Common myeloid progenitor, CD34-positive (primary cell): Measurements from ENCODE around the gene RGPD8.
"Not testable (repeated sequence)": the region's sequence is repeated elsewhere in the genome, so short reads cannot be mapped to it uniquely, and the experiment has no call there.

Experiments used
- CTCF ChIA-PET: fragments of 350-600 bp; sonication (Branson Sonifier 250); formaldehyde crosslinking; loops from one replicate; lab custom pipeline; 2021; ENCODE audit warnings: antibody characterized with exemption; lab: Charles Lee
- POLR2A ChIA-PET: fragments of 350-600 bp; sonication (Branson Sonifier 250); formaldehyde crosslinking; loops from one replicate; lab custom pipeline; 2021; ENCODE audit warnings: antibody characterized with exemption; lab: Charles Lee
- DNase-seq, 3 donors: peaks; one replicate each; pipeline versions ENCODE4 v3.0.0 to v3.0.0-alpha.2; 2013
- H3K27ac ChIP-seq, 2 experiments: 1 replicate in 1 of 2; 2 replicates in 1 of 2; pipeline ENCODE4 v1.7.0; 2013; ENCODE audit warnings: inconsistent platforms in 2 of 2, low read length in 2 of 2, mild to moderate bottlenecking in 2 of 2, low read depth in 1 of 2, moderate library complexity in 1 of 2; ENCODE audit not compliant: severe bottlenecking in 2 of 2, insufficient read depth in 1 of 2, poor library complexity in 1 of 2
- H3K27me3 ChIP-seq, 5 experiments: replicated peaks in 2 of 5; 1 replicate in 3 of 5; 2 replicates in 2 of 5; pipeline versions ENCODE4 v1.6.1 to v1.7.0; 2013; ENCODE audit warnings: low read length in 4 of 5, mild to moderate bottlenecking in 2 of 5, moderate library complexity in 2 of 5, inconsistent platforms in 1 of 5; ENCODE audit not compliant: insufficient read depth in 5 of 5, control insufficient read depth in 4 of 5
- H3K36me3 ChIP-seq, 4 experiments: 1 replicate in 2 of 4; 2 replicates in 2 of 4; pipeline versions ENCODE4 v1.6.1 to v1.7.0; 2013; ENCODE audit warnings: low read length in 3 of 4, control low read depth in 1 of 4, mild to moderate bottlenecking in 1 of 4; ENCODE audit not compliant: control insufficient read depth in 4 of 4, insufficient read depth in 4 of 4
- H3K4me1 ChIP-seq, 4 experiments: 1 replicate in 3 of 4; 2 replicates in 1 of 4; pipeline versions ENCODE4 v1.6.1 to v1.7.1; 2013; ENCODE audit warnings: low read length in 3 of 4, mild to moderate bottlenecking in 3 of 4, control low read depth in 1 of 4, inconsistent platforms in 1 of 4, moderate library complexity in 1 of 4; ENCODE audit not compliant: control insufficient read depth in 4 of 4, insufficient read depth in 4 of 4; ENCODE audit errors: control extremely low read depth in 1 of 4
- H3K4me3 ChIP-seq, 7 experiments: 1 replicate in 4 of 7; 2 replicates in 3 of 7; pipeline versions ENCODE4 v1.5.1 to v1.7.0; 2013; ENCODE audit warnings: mild to moderate bottlenecking in 7 of 7, low read length in 6 of 7, moderate library complexity in 6 of 7, inconsistent platforms in 2 of 7, low read depth in 2 of 7, control low read depth in 1 of 7; ENCODE audit not compliant: insufficient read depth in 4 of 7, control insufficient read depth in 1 of 7; ENCODE audit errors: extremely low read depth in 1 of 7
- H3K9me3 ChIP-seq, 5 experiments: 1 replicate in 4 of 5; 2 replicates in 1 of 5; pipeline versions ENCODE4 v1.6.1 to v1.7.1; 2013; ENCODE audit warnings: low read length in 4 of 5, mild to moderate bottlenecking in 2 of 5, inconsistent platforms in 1 of 5, low read depth in 1 of 5, moderate library complexity in 1 of 5; ENCODE audit not compliant: control insufficient read depth in 4 of 5, insufficient read depth in 2 of 5; ENCODE audit errors: control extremely low read depth in 1 of 5
- WGBS: methylation state at CpG from one replicate; pipeline ENCODE4 v1.1.5; 2013; ENCODE audit not compliant: insufficient coverage; 5-methylcytosine and 5-hydroxymethylcytosine counted together

Gene RGPD8

DNA sequence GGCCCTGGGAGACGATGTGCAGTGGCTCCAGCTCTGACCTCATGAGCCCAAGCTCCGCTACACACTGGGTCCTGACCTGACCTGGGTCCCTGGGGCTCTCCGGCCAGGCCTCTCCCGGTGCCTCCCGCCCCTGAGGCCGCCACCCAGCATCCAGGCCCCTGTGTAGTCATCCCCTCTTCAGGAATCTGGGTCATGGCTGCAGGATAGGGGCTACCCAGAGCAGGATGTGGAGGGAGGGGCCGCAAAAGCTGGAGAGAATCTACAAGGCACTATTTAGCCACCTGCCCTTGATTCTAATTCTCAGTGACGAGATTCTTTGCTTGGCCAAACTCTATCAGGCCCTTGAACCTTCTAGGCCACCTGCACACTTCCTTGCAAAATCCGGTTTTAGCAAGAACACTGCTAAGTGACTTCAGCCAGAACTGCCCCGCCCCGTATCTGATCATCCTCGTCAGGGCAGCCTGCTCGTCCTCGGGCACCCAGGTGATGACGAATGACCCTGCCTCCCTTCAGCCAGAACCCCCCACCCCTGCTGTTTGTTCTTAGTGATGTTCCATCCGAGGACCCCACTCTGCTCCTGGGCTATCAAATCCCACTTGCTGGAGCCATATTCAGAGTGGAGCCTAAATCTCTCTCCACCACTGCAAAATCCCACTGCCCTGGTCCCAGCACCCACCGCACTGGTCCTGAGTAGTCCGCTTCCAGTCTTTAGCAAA, 2.4 kb upstream of the RGPD8 start:
- DNase-seq, H3K4me3 ChIP-seq, H3K4me1 ChIP-seq, H3K9me3 ChIP-seq, H3K36me3 ChIP-seq, CTCF ChIA-PET, POLR2A ChIA-PET, H3K27ac ChIP-seq, H3K27me3 ChIP-seq: not testable (repeated sequence)
- 99% methylated on average over 10 of the region's 18 CpGs for WGBS

DNA sequence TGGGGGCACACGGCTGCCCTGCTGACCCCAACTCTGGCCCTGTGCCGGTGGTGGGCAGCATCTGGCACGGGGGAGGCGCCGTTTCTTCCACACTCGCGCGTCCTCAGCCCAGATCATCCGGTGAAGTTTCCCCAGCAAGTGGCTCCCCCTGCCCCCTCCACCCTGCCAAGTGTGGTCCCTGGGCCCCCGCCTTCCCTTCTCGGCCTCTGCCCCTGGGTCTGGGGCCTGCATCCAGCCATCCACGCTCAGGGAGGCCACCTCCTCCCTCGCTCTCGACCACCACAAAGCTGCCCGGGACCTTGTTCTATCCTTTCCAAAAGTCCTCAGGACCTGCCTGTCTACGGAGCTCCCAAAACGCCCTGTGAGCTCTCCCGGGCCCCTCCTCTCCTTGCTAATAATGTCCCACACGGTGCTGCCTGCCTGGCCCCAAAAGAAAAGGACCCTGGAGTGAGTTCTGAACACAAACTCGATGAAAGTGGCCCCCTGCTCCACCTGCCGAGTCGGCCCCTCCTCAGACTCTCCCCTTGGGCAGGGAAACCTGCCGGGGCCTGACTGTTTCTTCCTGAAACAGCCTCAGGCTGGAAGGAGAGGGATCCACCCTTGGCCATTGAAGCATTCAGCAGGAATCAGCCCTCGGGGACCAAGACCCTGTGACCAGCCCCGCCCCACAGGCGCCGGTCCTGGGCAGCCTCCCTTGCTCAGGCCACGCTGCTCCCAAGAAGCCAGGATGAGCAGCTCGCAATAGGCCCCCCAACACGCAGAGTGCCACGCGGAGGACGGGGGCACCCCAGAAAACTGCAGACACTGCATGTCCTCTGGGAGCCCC, 1.7 kb upstream of the RGPD8 start:
- H3K27ac ChIP-seq, DNase-seq, H3K4me3 ChIP-seq, H3K27me3 ChIP-seq, POLR2A ChIA-PET, H3K36me3 ChIP-seq, H3K4me1 ChIP-seq, H3K9me3 ChIP-seq: not testable (repeated sequence)
- CTCF ChIA-PET = interaction anchor here (1.0 to 1.3 kb wide), 2 partner anchors 313 to 318 kb away, joined by 3 to 4 read pairs; no protein-coding TSS in a partner anchor
- WGBS = 97% methylated on average over 22 of the region's 33 CpGs

DNA sequence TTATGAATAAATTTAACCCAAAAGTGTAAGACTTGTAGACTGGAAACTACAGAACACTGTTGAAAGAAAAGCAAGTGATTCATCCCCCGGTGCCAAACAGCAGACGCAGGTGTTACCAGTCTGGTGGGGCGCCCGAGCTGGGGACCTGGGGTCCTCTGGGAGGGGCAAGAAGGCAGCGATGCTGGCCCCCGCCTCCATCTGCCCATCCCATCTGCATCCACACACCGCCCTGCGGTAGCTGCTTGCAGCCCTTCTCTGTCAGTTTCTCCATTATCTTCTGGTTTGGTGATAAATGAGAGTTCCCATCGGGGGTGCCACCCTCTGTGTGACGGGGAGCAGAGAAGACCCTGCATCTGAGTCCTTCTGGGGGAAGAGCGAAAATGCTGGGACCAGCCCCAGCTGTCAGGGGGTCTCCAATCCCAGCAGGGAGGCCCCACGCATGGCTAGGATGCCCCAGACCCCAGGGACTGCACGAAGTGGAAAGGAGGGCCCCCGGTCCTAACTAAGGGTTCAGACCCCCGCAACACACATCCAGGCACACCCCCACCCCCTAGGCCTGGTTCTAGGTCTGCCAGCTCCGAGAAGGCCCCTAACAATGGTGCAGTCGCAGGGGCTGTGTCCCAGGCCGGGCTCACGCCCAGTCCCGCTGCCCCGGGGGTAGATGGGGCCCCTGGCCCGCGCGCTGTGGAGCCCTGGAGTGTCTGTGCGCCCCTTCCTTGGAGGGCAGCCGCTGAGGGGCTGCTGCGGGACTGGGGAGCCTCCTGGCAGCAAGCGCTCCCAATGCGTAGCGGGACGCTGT, 686 bp upstream of the RGPD8 start:
- no peaks in the 10 kb centered on the region for H3K9me3 ChIP-seq
- peak in 1 of 3 donors; percentile 8 for DNase-seq
- H3K4me1 ChIP-seq = peaks cover 0 to 6% (median 3%) of the 10 kb centered on the region in 4 experiments
- no peaks in the 10 kb centered on the region for H3K36me3 ChIP-seq
- H3K27ac ChIP-seq = no peak overlapping the region
- H3K27me3 ChIP-seq = no peaks in the 10 kb centered on the region
- no peak overlapping the region for H3K4me3 ChIP-seq
- WGBS = 89% methylated on average over 16 of the region's 31 CpGs
- POLR2A ChIA-PET = interaction anchor here (0.6 kb wide), 1 partner anchor 471 kb away, joined by 3 read pairs; no protein-coding TSS in a partner anchor
- CTCF ChIA-PET = interaction anchor here (1.0 to 1.3 kb wide), 3 partner anchors 177 to 317 kb away, joined by 3 to 8 read pairs (median 4); no protein-coding TSS in a partner anchor

DNA sequence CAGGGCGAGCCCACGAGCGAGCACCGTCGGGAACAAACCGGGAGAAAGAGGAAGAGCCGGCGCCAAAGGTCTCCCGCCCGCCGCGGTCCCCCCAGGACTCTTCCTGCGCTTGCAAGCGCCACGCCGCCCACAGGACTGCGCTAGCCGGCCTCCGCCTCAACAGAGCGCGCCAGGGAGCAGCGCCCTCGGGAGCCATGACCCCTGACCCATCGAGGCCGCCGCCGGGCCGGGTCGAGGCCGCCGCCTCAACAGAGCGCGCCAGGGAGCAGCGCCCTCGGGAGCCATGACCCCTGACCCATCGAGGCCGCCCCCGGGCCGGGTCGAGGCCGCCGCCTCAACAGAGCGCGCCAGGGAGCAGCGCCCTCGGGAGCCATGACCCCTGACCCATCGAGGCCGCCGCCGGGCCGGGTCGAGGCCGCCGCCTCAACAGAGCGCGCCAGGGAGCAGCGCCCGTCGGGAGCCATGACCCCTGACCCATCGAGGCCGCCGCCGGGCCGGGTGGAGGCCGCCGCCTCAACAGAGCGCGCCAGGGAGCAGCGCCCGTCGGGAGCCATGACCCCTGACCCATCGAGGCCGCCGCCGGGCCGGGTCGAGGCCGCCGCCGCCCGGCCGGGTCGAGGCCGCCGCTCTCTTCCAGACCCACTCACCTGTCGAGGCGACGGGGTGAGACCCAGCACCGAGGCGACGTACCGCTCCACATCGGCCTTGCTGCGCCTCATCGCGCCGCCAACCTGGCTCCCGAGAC, 538 bp downstream of the RGPD8 start:
- WGBS = 57% methylated on average over 53 of the region's 98 CpGs
- peak overlapping the region; percentile 3 to 72 (median 62) for H3K4me3 ChIP-seq
- not testable (repeated sequence) for H3K27me3 ChIP-seq, H3K9me3 ChIP-seq, H3K36me3 ChIP-seq, H3K27ac ChIP-seq, H3K4me1 ChIP-seq
- ChIA-PET POLR2A (interaction anchor here (0.6 kb wide), 1 partner anchor 171 kb away, joined by 3 read pairs; no protein-coding TSS in a partner anchor), CTCF (interaction anchor here (0.6 to 1.3 kb wide), 3 partner anchors 176 to 238 kb away, joined by 3 to 8 read pairs (median 3); no protein-coding TSS in a partner anchor)
- DNase-seq = peak; percentile 11 to 39 (median 29)

DNA sequence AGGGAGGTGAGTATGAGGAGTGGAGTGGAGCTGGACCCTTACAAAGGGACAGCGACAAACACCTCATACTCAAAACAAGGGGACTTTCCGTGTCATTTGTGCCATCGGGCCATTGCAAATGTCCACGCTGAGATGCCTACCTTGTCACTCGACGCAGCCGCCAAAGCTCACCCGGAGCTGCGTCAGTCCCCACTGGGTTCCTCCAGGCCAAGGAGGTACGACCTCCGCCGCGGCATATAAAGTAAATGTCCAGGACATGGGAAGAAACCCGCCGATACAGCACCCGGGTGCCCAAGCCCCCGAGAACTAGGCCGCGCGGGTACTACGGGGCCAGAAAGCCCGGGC, 1.1 kb downstream of the RGPD8 start:
- H3K27me3 ChIP-seq, H3K27ac ChIP-seq, H3K36me3 ChIP-seq, POLR2A ChIA-PET, H3K9me3 ChIP-seq, H3K4me1 ChIP-seq, CTCF ChIA-PET: not testable (repeated sequence)
- DNase-seq = peak in 2 of 3 donors; percentile 3 to 27
- peak overlapping the region; percentile 3 to 72 (median 62) for H3K4me3 ChIP-seq
- 82% methylated on average over 2 of the region's 22 CpGs for WGBS

DNA sequence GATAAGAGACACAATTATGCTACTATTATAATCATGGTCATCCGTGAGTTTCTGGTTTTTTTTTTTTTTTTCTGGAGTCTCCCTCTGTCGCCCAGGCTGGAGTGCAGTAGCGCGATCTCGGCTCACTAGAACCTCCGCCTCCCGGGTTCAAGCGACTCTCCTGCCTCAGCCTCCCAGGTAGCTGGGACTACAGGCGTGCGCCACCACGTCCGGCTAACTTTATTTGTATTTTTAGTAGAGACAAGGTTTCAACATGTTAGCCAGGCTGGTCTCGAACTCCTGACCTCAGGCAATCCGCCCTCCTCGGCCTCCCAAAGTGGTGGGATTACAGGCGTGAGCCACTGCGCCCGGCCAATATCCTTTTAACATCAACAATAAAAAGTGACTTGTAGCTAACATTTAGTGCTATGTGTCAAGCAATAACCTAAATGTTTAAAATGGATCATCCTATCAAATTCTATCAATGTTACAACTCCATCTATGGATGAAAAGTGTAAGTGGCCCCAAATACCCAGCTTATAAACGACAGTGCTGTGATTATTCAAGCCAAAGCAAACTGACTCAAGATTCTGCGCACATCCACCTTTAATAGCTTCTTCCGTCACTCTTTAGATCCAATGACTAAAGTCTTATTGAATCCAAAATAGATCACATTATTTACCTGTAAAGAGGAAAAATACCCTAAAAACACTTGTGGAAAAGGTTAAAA, 1.7 kb downstream of the RGPD8 start:
- 98% methylated on average over 15 of the region's 21 CpGs for WGBS
- DNase-seq = peak; percentile 2 to 9 (median 4)
- H3K36me3 ChIP-seq, H3K9me3 ChIP-seq, H3K4me1 ChIP-seq, H3K27ac ChIP-seq, POLR2A ChIA-PET, H3K27me3 ChIP-seq, CTCF ChIA-PET: not testable (repeated sequence)
- peak overlapping the region in 2 of 7 experiments; percentile 63 to 72 for H3K4me3 ChIP-seq
